SK-N-SH (cell line): ENCODE measurements around the gene ZG16. TPM values are rescaled to one million over a fixed set of nuclear protein-coding genes. Genes with fewer than 3 reads are reported as not detected.

Experiments
- CTCF ChIA-PET: fragments of 300-600, 350-600 bp; formaldehyde crosslinking; extraction: SDS; loops from one replicate; lab custom pipeline; 2021; lab: Yijun Ruan, JAX
- POLR2A ChIA-PET: fragments of 350-600 bp; sonication (Branson Sonifier 250); formaldehyde crosslinking; extraction: SDS; loops from one replicate; lab custom pipeline; 2020; ENCODE audit warnings: antibody characterized with exemption, inconsistent platforms; lab: Yijun Ruan, JAX
- DNase-seq: peaks from one replicate; pipeline ENCODE4 v3.0.0; 2012
- H2AFZ ChIP-seq: fragments of 200-600 bp; sonication (generic); 2 replicates; pipeline ENCODE4 v1.8.1; 2016; ENCODE audit warnings: antibody characterized with exemption, mild to moderate bottlenecking, low read depth
- H3F3A ChIP-seq: fragments of 200-600 bp; sonication (generic); replicated peaks from 2 replicates; pipeline ENCODE3; 2016; ENCODE audit warnings: antibody characterized with exemption, mild to moderate bottlenecking; ENCODE audit not compliant: insufficient read depth
- H3K27ac ChIP-seq, 2 experiments: fragments of 200-500 bp in 1 of 2; fragments of 200-600 bp in 1 of 2; sonication (Bioruptor generic) in 1 of 2; sonication (generic), shearing (Covaris generic) in 1 of 2; 2 replicates each; pipeline versions ENCODE4 v1.5.1 to v1.6.1; 2014 to 2016; ENCODE audit warnings: low read depth in 2 of 2, inconsistent platforms in 1 of 2, low read length in 1 of 2, mild to moderate bottlenecking in 1 of 2, mixed read lengths in 1 of 2
- H3K27me3 ChIP-seq: fragments of 200-600 bp; sonication (generic), shearing (Covaris generic); 2 replicates; pipeline ENCODE4 v1.6.1; 2016; ENCODE audit warnings: mixed run types; ENCODE audit not compliant: insufficient read depth
- H3K36me3 ChIP-seq, 2 experiments: fragments of 200-500 bp in 1 of 2; fragments of 200-600 bp in 1 of 2; sonication (Bioruptor generic) in 1 of 2; sonication (generic) in 1 of 2; replicated peaks in 1 of 2; 2 replicates each; pipeline versions ENCODE3 to v1.5.1; 2014 to 2016; ENCODE audit warnings: low read length in 1 of 2, mild to moderate bottlenecking in 1 of 2; ENCODE audit not compliant: insufficient read depth in 2 of 2, control insufficient read depth in 1 of 2
- H3K4me1 ChIP-seq, 2 experiments: fragments of 200-500 bp in 1 of 2; fragments of 200-600 bp in 1 of 2; sonication (Bioruptor generic) in 1 of 2; sonication (generic), shearing (Covaris generic) in 1 of 2; 2 replicates each; pipeline versions ENCODE4 v1.5.1 to v1.6.1; 2014 to 2016; ENCODE audit warnings: low read depth in 1 of 2, low read length in 1 of 2, mixed run types in 1 of 2; ENCODE audit not compliant: insufficient read depth in 2 of 2, control insufficient read depth in 1 of 2
- H3K4me2 ChIP-seq: fragments of 200-600 bp; sonication (generic), shearing (Covaris generic); 2 replicates; pipeline ENCODE4 v1.6.1; 2017; ENCODE audit warnings: mixed run types
- H3K4me3 ChIP-seq, 2 experiments: fragments of 200-500 bp in 1 of 2; fragments of 200-600 bp in 1 of 2; sonication (Bioruptor generic) in 1 of 2; sonication (generic), shearing (Covaris generic) in 1 of 2; 2 replicates each; pipeline versions ENCODE4 v1.5.1 to v1.8.1; 2014 to 2016; ENCODE audit warnings: low read depth in 2 of 2, inconsistent platforms in 1 of 2, low read length in 1 of 2, mild to moderate bottlenecking in 1 of 2, mixed read lengths in 1 of 2, moderate library complexity in 1 of 2
- H3K79me2 ChIP-seq: fragments of 200-600 bp; sonication (generic); 2 replicates; pipeline ENCODE4 v1.8.1; 2017; ENCODE audit warnings: mild to moderate bottlenecking; ENCODE audit not compliant: insufficient read depth
- H3K9ac ChIP-seq: fragments of 200-600 bp; sonication (generic); 2 replicates; pipeline ENCODE4 v1.6.1; 2017; ENCODE audit warnings: mixed run types
- H3K9me2 ChIP-seq: fragments of 200-600 bp; sonication (generic); 2 replicates; pipeline ENCODE4 v1.6.1; 2017; ENCODE audit warnings: mixed run types
- H3K9me3 ChIP-seq: fragments of 200-600 bp; sonication (generic); 2 replicates; pipeline ENCODE4 v1.6.1; 2017; ENCODE audit warnings: mixed run types, mild to moderate bottlenecking, moderate library complexity
- H4K20me1 ChIP-seq: fragments of 200-600 bp; sonication (generic); 2 replicates; pipeline ENCODE4 v1.6.1; 2017; ENCODE audit warnings: mild to moderate bottlenecking, mixed run types; ENCODE audit not compliant: insufficient read depth
- CTCF ChIP-seq: fragments of 200-600 bp; sonication (generic); IDR thresholded peaks from 2 replicates; pipeline ENCODE4 v1.6.1; 2017; ENCODE audit warnings: antibody characterized with exemption, mild to moderate bottlenecking, moderate library complexity
- ELF1 ChIP-seq: IDR thresholded peaks from 2 replicates; pipeline ENCODE4 v1.4.0; 2012
- EP300 ChIP-seq, 2 experiments: IDR thresholded peaks; 2 replicates each; pipeline versions ENCODE4 v1.4.0 to v1.6.1; 2012; ENCODE audit warnings: borderline replicate concordance in 1 of 2, low read depth in 1 of 2, low read length in 1 of 2
- EZH2phosphoT487 ChIP-seq: fragments of 200-600 bp; sonication (generic); IDR thresholded peaks from 2 replicates; pipeline ENCODE4 v1.6.1; 2017; ENCODE audit warnings: low read depth, mixed run types, mild to moderate bottlenecking, antibody characterized with exemption, moderate library complexity, borderline replicate concordance
- FOSL2 ChIP-seq: IDR thresholded peaks from 2 replicates; pipeline ENCODE4 v1.4.0; 2012; ENCODE audit warnings: low read depth, mild to moderate bottlenecking, moderate library complexity, borderline replicate concordance
- FOXM1 ChIP-seq: IDR thresholded peaks from 2 replicates; pipeline ENCODE4 v1.4.0; 2012; ENCODE audit warnings: low read depth, mild to moderate bottlenecking
- GABPA ChIP-seq: IDR thresholded peaks from 2 replicates; pipeline ENCODE4 v1.4.0; 2012; ENCODE audit warnings: low read depth, mild to moderate bottlenecking
- GATA2 ChIP-seq: sonication (generic); formaldehyde crosslinking; IDR thresholded peaks from 2 replicates; pipeline ENCODE4 v1.5.0; 2020; ENCODE audit warnings: mild to moderate bottlenecking, missing genetic modification reagents
- IRF3 ChIP-seq: fragments of 150-350 bp; IDR thresholded peaks from 2 replicates; pipeline ENCODE4 v1.6.1; 2016; ENCODE audit warnings: mild to moderate bottlenecking, low read depth, low read length
- MAX ChIP-seq: IDR thresholded peaks from 2 replicates; pipeline ENCODE4 v1.4.0; 2012; ENCODE audit warnings: low read depth
- MXI1 ChIP-seq: IDR thresholded peaks from 2 replicates; pipeline ENCODE4 v1.6.1; 2012; ENCODE audit warnings: mild to moderate bottlenecking, low read depth, low read length, improper control_type of control experiment
- NFIC ChIP-seq: IDR thresholded peaks from 2 replicates; pipeline ENCODE4 v1.4.0; 2012; ENCODE audit warnings: borderline replicate concordance
- NRF1 ChIP-seq: IDR thresholded peaks from 2 replicates; pipeline ENCODE4 v1.6.1; 2012; ENCODE audit warnings: low read depth, mild to moderate bottlenecking, low read length
- PBX3 ChIP-seq: IDR thresholded peaks from 2 replicates; pipeline ENCODE4; 2012
- POLR2AphosphoS5 ChIP-seq: IDR thresholded peaks from 2 replicates; pipeline ENCODE4 v1.6.1; 2012; ENCODE audit warnings: low read depth, low read length
- RAD21 ChIP-seq: IDR thresholded peaks from 2 replicates; pipeline ENCODE4 v1.6.1; 2012; ENCODE audit warnings: mild to moderate bottlenecking, low read length
- RCOR1 ChIP-seq: fragments of 150-350 bp; IDR thresholded peaks from 2 replicates; pipeline ENCODE4 v1.6.1; 2017; ENCODE audit warnings: antibody characterized with exemption, low read length
- REST ChIP-seq: IDR thresholded peaks from 2 replicates; pipeline ENCODE4 v1.6.1; 2012; ENCODE audit warnings: mild to moderate bottlenecking, low read depth, low read length, moderate library complexity
- RXRA ChIP-seq: IDR thresholded peaks from 2 replicates; pipeline ENCODE4 v1.4.0; 2012; ENCODE audit warnings: low read depth, mild to moderate bottlenecking, borderline replicate concordance
- SIN3A ChIP-seq: IDR thresholded peaks from 2 replicates; pipeline ENCODE4 v1.6.1; 2012; ENCODE audit warnings: low read depth, mild to moderate bottlenecking, low read length, moderate library complexity, borderline replicate concordance
- SMC3 ChIP-seq: IDR thresholded peaks from 2 replicates; pipeline ENCODE4 v1.6.1; 2012; ENCODE audit warnings: low read depth, low read length, improper control_type of control experiment
- TAF1 ChIP-seq: IDR thresholded peaks from 2 replicates; pipeline ENCODE4 v1.6.1; 2012; ENCODE audit warnings: low read depth, mild to moderate bottlenecking, low read length, moderate library complexity, borderline replicate concordance
- TCF12 ChIP-seq: IDR thresholded peaks from 2 replicates; pipeline ENCODE4 v1.4.0; 2012
- USF1 ChIP-seq: IDR thresholded peaks from 2 replicates; pipeline ENCODE4 v1.4.0; 2012; ENCODE audit warnings: low read depth, borderline replicate concordance
- YY1 ChIP-seq: IDR thresholded peaks from 2 replicates; pipeline ENCODE4 v1.4.0; 2012; ENCODE audit warnings: low read depth, mild to moderate bottlenecking
- WGBS: methylation state at CpG from one replicate; pipeline ENCODE4 v1.1.6; 2017; ENCODE audit warnings: low lambda C conversion rate; 5-methylcytosine and 5-hydroxymethylcytosine counted together
- polyA plus RNA-seq, 3 experiments: library from polyadenylated mRNA; depleted of rRNA; stranded (reverse); fragments of >200 nt; gene quantifications; 2 replicates each; pipeline ENCODE4 v1.2.3, GENCODE V29; 2012

Gene ZG16
- polyA plus RNA-seq, 1 of the 3 experiments (the other 2 are of a cell fraction): not detected

- Histone ChIP-seq H4K20me1 (peaks cover 15% of the 10 kb centered on the region), H3F3A (peaks cover 56% of the 10 kb centered on the region), H3K36me3 (peaks cover 22 to 23% of the 10 kb centered on the region in 2 experiments), H3K9me3 (no peaks in the 10 kb centered on the region), H3K4me2 (peak overlapping the region; percentile 97), H3K9me2 (no peaks in the 10 kb centered on the region), H3K79me2 (peaks cover 36% of the 10 kb centered on the region), H2AFZ (no peak overlapping the region), H3K27me3 (no peaks in the 10 kb centered on the region), H3K4me3 (peak overlapping the region; percentile 70 to 76), H3K27ac (peak overlapping the region; percentile 71 to 89), H3K9ac (peak overlapping the region; percentile 67), H3K4me1 (peaks cover 25 to 47% of the 10 kb centered on the region in 2 experiments)
- DNase-seq: peak; percentile 70
- 0% methylated on average over 7 of the region's 99 CpGs for WGBS
- TF ChIP-seq PBX3 (no peak), ELF1 (no peak), IRF3 (no peak), REST (no peak), EZH2phosphoT487 (no peak), SMC3 (no peak), RXRA (no peak), NRF1 (no peak), RCOR1 (no peak), NFIC (no peak), SIN3A (peak; percentile 48; the same call in 1 of the 2 replicates), POLR2AphosphoS5 (peak; percentile 46; the same call in 1 of the 2 replicates), GABPA (no peak), FOSL2 (no peak), YY1 (no peak), USF1 (no peak), CTCF (no peak), RAD21 (no peak), MXI1 (no peak), MAX (peak; percentile 55; the same call in 1 of the 2 replicates), EP300 (IDR thresholded peaks at IDR 0.05; ENCODE audit: borderline replicate concordance in 1 of 2, low read depth in 1 of 2, low read length in 1 of 2) (no peak), GATA2 (no peak), TCF12 (no peak), FOXM1 (no peak), TAF1 (peak; percentile 38; the same call in 1 of the 2 replicates)
- POLR2A ChIA-PET: interaction anchor here (0.6 to 1.3 kb wide), 6 partner anchors 9 to 42 kb away, joined by 3 to 5 read pairs (median 3); partner anchors contain the start of gene PAGR1
- CTCF ChIA-PET: interaction anchor here (0.8 to 2.6 kb wide), 17 partner anchors 10 to 226 kb away, joined by 3 to 24 read pairs (median 6); partner anchors contain the start of genes MVP, PAGR1, TAOK2 and TLCD3B
These were observed 28.8 kb downstream of the ZG16 start for GRCh38 chr16:29806641-29807425.
